OCI-M2 (cell line): ENCODE measurements around the gene TEX28.
"Not testable (repeated sequence)": the region's sequence is repeated elsewhere in the genome, so short reads cannot be mapped to it uniquely, and the experiment has no call there.

Experiments
- DNase-seq: peaks from one replicate; lab custom pipeline; 2025; ENCODE audit not compliant: unreplicated experiment; lab: John Stamatoyannopoulos, UW

TEX28 gene

DNA sequence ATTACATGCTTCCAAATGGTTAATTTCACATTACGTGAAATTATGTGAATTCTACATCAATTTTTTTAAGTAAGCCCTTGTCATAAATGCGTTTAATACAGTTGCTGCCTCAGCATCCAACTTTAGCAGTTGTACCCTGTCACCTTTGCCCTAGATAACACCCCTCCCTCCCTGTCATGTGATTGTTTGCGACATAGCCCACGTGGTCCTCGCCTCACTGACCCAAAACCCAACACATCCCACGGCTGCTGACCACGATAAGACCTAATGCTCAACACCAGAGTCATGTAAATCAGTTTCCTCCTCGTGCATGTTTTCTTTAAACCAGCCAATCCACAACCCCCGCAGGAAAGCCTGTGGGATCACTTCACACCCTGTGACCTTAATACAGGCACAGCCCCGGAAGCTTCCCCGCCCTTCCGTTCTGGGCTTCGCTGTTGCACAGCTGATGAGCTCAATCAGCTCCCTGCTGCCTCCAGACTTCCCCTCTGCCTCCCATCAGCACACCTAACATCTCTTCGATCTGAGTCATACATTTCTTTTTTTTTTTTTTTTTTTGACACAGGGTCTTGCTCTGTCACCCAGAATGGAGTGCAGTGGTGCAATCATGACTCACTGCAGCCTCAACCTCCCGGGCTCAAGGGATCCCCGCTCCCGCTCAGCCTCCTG is 47.4 kb downstream of the TEX28 start:
- DNase-seq, result not testable (repeated sequence)

DNA sequence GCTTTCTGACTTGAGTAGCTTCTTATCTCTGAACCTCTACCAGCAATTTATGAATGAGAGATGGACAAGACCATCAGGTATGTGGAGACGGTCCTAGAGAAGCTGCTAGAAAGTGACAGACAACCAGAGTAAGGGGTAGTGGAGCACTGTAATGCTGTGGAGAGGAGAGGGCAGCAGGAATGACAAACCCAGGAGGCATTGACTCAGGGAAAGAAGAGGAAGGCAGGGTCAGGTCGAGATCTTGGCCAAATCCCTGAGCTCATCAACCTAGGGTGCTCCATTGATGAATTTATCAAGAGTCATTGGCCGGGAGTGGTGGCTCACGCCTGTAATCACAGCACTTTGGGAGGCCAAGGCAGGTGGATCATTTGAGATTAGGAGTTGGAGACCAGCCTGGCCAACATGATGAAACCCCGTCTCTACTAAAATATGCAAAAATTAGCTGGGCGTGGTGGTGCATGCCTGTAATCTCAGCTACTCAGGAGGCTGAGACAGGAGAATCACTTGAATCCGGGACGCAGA is 54.9 kb downstream of the TEX28 start:
- not testable (repeated sequence) for DNase-seq

GRCh38 chrX:154238939-154239559 is 55.9 kb downstream of the TEX28 start:
- DNase-seq, result not testable (repeated sequence)

DNA sequence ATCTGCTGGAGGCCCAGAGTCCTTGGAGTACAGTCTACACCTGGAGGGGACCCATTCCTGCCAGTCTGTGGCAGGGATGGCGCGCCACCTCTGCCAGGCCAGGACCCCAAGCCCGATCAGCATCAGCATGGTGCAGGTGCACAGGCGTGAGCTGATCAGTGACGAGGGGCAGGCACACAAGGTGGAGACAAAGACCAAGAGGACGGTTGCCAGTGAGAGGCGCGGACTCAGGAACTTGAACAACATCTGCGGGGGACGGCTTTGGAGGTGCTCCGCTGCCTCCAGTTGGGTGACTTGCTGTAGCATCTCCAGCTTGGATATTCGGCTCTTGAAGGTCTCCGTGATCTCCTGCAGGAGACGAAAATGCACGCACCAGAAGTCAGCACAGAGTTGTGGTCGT is 61.3 kb downstream of the TEX28 start:
- DNase-seq, result not testable (repeated sequence)

- not testable (repeated sequence) for DNase-seq
These were observed 63.5 kb downstream of the TEX28 start for GRCh38 chrX:154231443-154231842.

DNA sequence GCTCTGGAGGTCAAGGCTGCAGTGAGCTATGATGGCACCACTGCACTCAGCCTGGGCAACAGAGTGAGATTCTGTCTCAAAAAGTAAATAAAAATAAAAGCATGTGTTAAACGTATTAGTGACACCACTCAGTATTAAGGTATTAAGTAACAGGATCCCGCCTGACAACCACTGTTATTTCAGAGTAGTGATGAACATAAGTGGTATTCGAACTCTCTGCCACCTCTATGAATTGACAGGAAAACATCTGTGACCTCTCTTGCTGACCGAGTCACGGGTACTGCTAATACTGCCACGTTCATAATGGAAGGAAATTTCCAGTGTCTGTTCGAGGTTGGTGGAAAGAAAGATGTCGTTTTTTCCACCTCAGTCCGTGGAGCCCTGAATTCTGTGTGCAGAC is 68.2 kb downstream of the TEX28 start:
- DNase-seq, result not testable (repeated sequence)

GRCh38 chrX:154225292-154225691 is 69.6 kb downstream of the TEX28 start:
- DNase-seq, result not testable (repeated sequence)
